OCI-LY3 (cell line): ENCODE data around the gene ANKRD44.

Experiments used
- CTCF ChIP-seq: fragments of 200-600, 300-600 bp; sonication (generic); IDR thresholded peaks from 2 replicates; pipeline ENCODE4 v1.5.1; 2014; ENCODE audit warnings: antibody characterized with exemption, low read length, low read depth
- EZH2phosphoT487 ChIP-seq: fragments of 200-600 bp; shearing (Covaris generic); IDR thresholded peaks from 2 replicates; pipeline ENCODE4 v1.6.1; 2018; ENCODE audit warnings: antibody characterized with exemption, mixed run types, low read depth

GRCh38 chr2:197054437-197054836 is 256.1 kb downstream of the ANKRD44 start:
- TF ChIP-seq CTCF = no peak
- TF ChIP-seq EZH2phosphoT487 = no peak
